Measurements from ENCODE around the gene CNOT6. TPM values are rescaled to one million over a fixed set of nuclear protein-coding genes. Genes with fewer than 3 reads are reported as not detected.
A peak's percentile ranks its signal among the peaks of the same experiment; 100 is the strongest.

Gene CNOT6
- total RNA-seq, 2 donors from 2014 or later = 28.7 to 37.0 TPM

DNA sequence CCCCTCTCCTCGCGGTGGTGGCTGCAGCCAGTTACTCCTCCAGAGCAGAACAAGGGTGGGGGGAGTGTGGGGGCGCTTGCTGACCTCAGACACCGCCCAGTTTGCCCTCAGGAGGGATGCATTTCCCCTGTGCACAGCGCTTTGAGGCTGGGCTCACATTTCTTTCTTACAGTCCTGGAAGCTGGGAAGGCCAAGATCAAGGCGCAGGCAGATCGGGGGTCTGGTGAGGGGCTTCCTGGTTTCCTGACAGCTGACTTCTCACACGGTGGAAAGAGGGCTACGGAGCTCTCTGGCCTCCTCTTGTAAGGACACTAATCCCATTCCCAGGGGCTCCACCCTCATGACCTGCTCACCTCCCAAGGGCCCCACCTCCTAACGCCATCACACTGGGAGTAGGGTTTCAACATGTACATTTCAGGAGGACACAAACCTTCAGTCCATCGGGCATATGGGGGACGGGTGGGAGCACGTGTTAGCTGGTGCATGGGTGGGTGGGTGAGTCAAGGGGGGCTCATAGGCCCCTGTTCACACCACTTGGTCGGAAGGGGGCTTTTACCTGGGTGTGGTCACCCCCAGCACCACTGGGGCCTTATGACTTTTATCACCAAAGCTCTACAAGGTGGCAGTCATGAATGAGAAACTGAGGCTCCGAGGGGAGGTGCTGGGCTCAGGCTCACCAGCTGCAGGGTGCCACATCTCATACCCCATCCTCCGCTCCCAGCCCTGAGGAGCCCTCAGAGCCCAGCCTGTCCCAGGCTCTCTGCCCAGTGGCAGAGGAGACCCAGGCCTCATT is 104.8 kb downstream of the CNOT6 start:
- no peak for ATAC-seq
- no peaks in the 10 kb centered on the region for H3K9me3 Mint-ChIP-seq
- H3K27ac Mint-ChIP-seq = no peak overlapping the region
- DNase-seq (ENCODE audit: low spot score in 2 of 2) = no peak
- no peaks in the 10 kb centered on the region for H3K36me3 Mint-ChIP-seq

DNA sequence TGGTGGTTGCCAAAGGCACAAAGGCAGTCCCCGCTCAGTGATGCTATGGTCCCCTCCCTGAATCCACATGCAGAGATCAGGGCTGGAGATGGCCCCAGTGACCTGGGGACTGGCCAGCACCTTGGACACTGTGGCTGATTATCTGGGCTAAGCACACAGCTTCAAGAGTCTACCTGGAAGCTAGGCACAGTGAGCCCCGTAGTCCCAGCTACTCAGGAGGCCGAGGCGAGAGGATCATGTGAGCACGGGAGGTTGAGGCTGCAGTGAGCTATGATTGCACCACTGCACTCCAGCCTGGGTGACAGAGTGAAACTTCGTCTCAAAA is 105.4 kb downstream of the CNOT6 start:
- Mint-ChIP-seq H3K27ac (no peak overlapping the region), H3K36me3 (no peaks in the 10 kb centered on the region), H3K9me3 (no peaks in the 10 kb centered on the region)
- no peak for DNase-seq (ENCODE audit: low spot score in 2 of 2)
- no peak for ATAC-seq

DNA sequence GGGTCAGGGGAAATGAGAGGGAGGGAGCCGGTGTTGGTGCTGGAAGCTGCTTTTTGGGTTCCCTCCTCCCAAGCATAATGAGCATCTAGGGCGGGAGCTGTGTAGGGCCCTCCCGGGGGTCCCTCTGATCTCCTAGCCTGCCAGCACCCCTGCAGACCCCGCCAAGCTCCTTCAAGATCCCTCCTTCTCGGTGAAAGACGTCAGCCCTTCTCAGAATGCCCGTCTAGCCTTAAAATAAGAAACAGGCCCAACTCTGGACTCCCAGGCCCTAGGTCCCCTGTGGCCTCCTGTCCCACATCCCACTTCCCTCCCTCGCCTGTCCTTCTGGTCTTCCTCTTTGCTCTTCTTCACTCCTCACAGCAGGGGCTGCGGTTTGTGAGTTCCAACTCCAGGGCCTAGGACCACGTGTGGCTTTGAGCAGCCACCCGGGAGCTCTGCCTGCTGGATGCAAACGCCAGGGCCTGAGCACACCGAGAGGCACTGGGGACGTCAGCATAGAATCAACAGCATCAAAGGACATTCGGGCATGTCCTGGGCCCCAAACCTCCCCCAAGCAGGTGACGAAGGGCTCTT is 105.9 kb downstream of the CNOT6 start:
- no peak for ATAC-seq
- peak overlapping the region in 1 of 2 donors; percentile 62 for H3K27ac Mint-ChIP-seq
- H3K36me3 Mint-ChIP-seq = no peaks in the 10 kb centered on the region
- H3K9me3 Mint-ChIP-seq = no peaks in the 10 kb centered on the region
- no peak for DNase-seq (ENCODE audit: low spot score in 2 of 2)

DNA sequence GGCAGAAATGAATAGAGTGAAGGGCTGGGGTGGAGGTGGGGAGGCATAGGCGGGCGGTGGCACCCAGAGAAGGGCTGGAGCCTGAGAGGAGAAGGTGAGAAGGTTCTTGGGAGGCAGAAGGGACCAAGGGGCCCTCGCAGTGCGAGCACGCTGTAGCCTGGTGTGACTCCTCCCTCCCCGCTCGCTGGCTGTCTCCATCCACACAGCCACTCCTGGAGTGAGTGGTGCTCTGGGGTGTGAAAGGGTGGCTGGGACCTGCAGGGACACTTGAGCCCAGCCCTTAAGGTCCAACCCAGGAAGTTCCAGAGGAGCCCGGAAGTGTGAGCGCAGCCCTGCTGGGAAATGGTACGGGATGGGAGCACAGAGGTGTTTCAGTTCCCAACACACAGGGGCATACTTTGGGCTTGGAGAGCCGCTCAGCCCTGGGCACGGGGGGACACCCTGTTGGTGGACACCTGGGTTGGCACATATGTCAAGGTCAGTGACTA is 106.4 kb downstream of the CNOT6 start:
- Mint-ChIP-seq H3K36me3 (no peaks in the 10 kb centered on the region), H3K27ac (no peak overlapping the region), H3K9me3 (no peaks in the 10 kb centered on the region)
- DNase-seq (ENCODE audit: low spot score in 2 of 2) = no peak
- ATAC-seq = no peak

DNA sequence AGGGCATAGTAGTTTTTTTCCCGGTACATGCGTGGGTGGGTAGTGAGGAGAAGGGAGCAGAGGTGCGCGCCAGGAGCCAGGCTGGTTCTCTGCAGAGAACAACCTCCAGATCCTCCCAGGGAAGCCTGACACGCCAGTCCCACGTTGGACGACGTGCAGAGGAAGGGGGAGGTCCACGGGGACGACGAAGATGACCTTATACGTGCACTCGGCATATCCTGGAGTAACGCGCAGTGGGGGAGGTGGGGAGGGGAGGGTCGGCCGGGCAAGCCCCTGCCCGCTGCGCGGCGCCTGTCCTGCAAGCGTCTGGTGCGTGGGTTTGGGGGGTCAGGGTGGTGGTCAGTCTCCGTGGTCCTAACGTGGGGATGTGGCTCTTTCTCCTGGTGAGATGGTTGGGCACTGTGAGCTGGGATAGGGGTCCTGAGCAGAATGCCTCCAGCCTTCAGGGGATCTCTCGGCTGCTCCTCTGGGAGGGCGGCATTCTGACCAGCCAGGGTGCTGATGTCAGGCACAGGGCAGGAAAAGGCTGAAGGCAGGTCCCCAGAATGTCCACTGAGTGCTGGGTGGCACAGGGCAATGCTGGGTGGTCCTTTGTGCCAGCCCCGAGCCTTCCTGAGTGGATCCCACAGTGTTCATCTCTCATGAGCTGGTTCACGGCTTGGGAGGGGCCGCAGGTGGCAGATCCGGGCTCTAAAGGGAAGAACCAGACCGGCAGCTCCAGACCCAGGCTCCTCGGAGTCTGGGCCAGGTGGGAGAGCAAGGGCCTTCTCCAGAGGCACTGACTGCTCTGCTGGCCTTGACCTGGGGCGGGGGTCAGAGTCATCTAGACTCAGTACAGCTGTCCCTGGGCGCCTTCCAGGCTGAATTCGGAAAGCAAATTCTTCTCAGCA is 107.7 kb downstream of the CNOT6 start:
- no peaks in the 10 kb centered on the region for H3K9me3 Mint-ChIP-seq
- DNase-seq (ENCODE audit: low spot score in 2 of 2) (peak in 1 of 2 donors; percentile 50), ATAC-seq (no peak)
- no peak overlapping the region for H3K27ac Mint-ChIP-seq
- no peaks in the 10 kb centered on the region for H3K36me3 Mint-ChIP-seq

DNA sequence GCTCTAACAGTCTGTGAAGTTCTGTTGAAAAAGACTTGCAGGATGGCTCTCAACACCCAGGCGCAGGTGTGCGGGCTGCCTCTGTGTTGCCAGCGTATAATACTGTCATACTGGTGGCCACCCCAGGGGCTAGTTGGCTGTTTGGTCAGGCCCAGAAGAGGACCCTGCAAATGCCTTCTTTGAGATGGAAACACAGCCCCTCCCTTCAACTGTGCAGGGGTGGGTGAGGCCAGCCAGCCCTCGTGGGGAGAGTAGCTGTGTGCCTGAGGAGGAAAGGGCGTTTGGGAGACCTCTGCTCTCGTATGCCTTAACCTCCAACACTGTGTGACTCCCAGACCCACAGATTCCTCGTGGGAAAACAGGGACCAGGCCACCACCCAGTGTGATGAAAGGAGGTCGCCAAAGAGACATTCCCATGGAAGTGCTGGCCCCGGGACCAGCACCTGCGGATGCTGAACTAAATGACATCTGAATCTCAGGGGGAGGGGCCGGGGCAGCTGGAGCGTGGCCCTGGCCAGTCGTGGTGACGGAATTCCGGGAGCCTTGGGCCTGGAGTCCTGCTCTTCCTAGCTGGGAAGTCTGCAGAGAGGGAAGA is 108.4 kb downstream of the CNOT6 start:
- no peak for DNase-seq (ENCODE audit: low spot score in 2 of 2)
- no peaks in the 10 kb centered on the region for H3K9me3 Mint-ChIP-seq
- no peak for ATAC-seq

DNA sequence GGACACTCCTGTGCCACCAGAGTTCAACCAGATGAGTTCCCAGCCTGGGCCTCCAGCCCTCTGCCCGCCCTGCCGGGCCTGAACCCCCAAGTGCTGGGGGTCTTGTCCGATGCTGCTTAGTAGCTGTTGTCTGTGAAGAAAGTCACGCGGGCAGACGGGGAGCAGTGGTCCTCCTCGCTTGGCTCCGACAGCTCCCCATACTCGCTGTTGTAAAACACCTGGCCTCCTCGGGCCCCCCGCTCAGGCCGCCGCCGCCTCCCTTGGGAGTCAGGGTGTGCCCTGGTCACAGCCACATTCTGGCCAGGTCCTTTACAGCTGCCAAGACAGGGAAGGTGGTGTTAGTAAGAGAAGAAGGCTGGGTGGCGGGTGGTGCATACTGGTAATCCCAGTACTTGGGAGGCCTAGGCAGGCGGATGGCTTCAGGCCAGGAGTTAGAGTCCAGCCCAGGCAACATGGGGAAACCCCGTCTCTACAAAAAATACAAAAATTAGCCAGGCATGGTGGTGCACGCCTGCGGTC is 109.0 kb downstream of the CNOT6 start:
- ATAC-seq (no peak), DNase-seq (ENCODE audit: low spot score in 2 of 2) (no peak)
- H3K9me3 Mint-ChIP-seq = no peaks in the 10 kb centered on the region
- H3K36me3 Mint-ChIP-seq = no peaks in the 10 kb centered on the region
- H3K27ac Mint-ChIP-seq = no peak overlapping the region

More for the DNA sequence above, 108.4 kb downstream of the CNOT6 start:
- no peaks in the 10 kb centered on the region for H3K36me3 Mint-ChIP-seq
- no peak overlapping the region for H3K27ac Mint-ChIP-seq

DNA sequence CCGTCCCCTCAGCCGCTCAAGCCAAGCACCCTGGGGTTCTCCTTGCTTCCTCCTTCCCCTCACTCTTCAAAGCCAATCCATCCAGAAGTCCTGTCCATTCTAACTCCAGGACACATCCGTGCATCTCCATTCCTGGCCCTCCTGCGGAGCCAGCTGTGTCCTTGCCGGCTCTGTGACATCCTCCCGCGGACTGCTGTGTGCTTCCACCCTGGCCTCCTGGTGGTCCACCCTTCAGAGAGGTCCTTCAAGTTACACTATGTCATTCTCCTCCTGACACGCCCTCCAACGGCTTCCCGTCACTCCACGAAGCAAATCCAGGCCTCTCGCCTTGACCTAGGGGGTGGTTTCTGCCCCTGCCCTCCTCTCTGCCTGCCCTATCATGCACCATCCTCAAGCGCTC is 110.1 kb downstream of the CNOT6 start:
- DNase-seq (ENCODE audit: low spot score in 2 of 2) = no peak
- H3K36me3 Mint-ChIP-seq = no peaks in the 10 kb centered on the region
- no peaks in the 10 kb centered on the region for H3K9me3 Mint-ChIP-seq
- H3K27ac Mint-ChIP-seq = no peak overlapping the region
- ATAC-seq = no peak

DNA sequence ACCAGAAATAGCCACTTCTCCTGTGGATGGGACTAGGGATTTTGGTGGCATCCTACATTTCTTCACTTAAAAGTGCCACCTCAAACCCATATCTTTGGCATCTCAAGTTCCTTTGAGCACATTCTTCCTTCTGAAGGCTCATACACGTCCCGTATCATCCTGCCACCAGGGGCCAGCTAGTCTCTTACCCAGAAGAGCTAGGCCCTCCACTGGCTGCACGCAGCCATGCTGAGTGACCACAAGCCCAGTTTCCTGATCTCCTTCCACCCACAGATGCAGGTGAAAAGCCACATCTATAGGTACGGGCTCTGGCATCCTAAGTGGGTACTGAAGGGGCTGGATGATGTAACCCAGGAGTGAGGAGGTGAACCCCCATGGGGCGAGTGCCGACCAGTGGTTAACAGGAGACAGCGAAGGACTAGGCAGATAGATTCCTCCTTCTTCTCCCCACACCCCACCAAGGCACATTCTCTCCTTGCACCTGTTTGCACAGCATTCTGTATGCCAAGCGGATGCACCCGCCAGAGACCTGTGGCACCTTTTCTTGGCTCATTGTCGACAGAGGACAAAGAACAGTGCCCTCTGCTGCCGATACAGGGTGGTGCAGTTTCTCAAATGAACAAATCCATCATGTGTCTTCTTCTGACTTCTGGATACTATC is 111.5 kb downstream of the CNOT6 start:
- H3K27ac Mint-ChIP-seq = no peak overlapping the region
- DNase-seq (ENCODE audit: low spot score in 2 of 2) = peak in 1 of 2 donors; percentile 71
- H3K36me3 Mint-ChIP-seq = no peaks in the 10 kb centered on the region
- no peaks in the 10 kb centered on the region for H3K9me3 Mint-ChIP-seq
- ATAC-seq = peak; percentile 56 to 72

DNA sequence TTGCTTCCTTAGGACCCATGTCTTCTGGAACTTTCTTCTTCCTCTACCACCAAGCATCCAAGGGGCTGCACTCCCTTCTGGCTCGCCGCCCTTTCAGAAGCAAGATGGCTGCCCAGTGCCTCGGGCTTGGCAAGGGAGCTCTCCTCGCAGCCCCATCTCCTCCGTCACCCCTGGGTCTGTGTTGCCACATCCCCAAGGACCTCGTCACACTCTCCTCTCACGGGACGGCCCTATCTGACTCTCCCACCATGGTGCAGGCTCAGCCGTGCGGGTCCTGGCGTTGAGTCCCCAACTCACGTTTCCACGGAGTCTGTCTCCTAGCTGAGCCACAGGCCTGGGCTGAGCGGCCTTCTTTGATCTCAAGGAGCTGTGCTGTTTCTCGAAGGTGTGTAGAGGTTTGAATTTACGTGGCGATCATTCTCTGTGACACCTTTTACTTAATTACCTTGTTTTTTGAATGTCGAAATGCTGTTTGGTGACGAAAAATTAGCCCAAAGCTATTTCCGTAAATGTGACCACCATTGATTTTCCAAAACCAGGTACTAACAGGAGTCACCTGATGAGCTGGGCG is 112.1 kb downstream of the CNOT6 start:
- Mint-ChIP-seq H3K36me3 (no peaks in the 10 kb centered on the region), H3K27ac (no peak overlapping the region), H3K9me3 (no peaks in the 10 kb centered on the region)
- peak in 1 of 2 donors; percentile 43 for ATAC-seq
- DNase-seq (ENCODE audit: low spot score in 2 of 2) = no peak

DNA sequence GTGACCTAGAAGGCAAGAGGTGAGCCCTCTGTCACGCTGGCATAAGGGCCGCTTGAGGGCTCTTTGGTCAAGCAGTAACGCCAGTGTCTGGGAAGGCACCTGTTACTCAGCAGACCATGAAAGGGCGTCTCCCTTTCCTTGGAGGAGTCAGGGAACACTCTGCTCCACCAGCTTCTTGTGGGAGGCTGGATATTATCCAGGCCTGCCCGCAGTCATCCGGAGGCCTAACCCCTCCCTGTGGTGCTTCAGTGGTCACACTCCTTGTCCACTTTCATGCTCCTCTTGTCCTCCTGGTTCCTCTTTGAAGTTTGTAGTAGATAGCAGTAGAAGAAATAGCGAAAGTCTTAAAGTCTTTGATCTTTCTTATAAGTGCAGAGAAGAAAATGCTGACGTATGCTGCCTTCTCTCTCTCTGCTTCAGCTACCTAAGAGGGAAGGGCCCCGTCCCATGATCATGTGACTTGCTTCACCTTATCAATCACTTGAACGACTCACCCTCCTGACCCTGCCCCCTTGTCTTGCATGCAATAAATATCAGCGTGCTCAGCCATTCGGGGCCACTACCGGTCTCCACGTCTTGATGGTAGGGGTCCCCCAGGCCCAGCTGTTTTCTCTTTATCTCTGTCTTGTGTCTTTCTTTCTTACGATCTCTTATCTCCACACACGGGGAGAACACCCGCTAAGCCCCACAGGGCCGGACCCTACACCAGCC is 113.8 kb downstream of the CNOT6 start:
- Mint-ChIP-seq H3K9me3 (no peaks in the 10 kb centered on the region), H3K36me3 (no peaks in the 10 kb centered on the region), H3K27ac (no peak overlapping the region)
- DNase-seq (ENCODE audit: low spot score in 2 of 2) (no peak), ATAC-seq (no peak)

DNA sequence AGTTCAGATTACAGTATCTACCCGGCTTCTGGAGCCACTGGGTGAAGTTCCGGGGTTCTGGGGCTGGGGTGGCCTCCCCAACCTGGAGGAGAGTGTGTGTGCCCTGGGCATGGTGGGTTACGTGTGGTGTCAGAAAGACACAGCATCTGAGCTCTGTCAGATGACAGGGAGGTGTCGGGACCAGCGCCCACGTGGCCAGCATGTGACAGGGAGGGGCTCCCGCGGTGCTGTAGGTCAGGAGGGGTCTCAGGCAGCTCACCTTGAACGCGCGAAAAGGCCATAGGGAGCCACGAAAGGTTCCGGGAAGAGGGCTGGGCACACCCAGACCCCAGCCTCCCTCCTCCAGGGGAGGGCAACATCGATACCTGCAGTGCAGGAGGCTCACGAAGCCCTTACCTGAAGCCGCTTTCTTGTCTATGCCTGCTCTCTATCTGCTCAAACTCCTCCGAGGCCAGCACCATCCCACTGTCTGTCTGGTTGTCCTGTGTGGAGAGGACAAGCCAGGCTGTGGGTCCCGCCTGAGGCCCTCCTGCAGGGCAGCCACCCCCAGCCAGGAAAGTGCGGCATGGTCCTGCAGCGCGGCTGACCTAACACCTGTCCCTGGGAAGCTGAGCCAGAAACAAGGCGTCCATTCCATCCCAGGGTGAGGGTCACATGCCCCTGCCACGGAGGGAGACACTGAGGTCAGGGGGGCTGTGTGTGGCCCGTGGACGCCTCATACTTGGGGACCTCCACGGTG is 114.6 kb downstream of the CNOT6 start:
- ATAC-seq (no peak), DNase-seq (ENCODE audit: low spot score in 2 of 2) (no peak)
- Mint-ChIP-seq H3K9me3 (no peaks in the 10 kb centered on the region), H3K27ac (no peak overlapping the region), H3K36me3 (no peaks in the 10 kb centered on the region)

DNA sequence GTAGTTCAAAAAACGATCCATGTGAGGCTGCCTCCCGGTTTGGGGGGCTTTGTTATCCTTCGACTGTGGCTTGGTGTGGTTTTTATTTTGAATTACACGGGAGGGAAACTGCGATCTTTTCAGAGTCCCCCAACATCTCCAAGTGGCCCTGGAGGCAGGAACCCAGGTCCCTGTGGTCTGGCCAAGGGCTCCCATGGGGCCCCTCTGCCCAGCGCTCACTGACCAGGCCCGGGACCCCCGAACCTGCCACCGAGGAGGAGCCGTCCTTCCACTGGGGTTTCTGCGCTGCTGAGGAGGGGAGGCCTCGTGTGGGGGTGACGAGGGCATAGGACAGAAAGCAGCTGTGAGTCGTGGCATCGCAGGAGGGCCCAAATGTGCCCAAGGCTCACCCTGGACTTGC is 115.2 kb downstream of the CNOT6 start:
- DNase-seq (ENCODE audit: low spot score in 2 of 2) (no peak), ATAC-seq (no peak)
- Mint-ChIP-seq H3K36me3 (no peaks in the 10 kb centered on the region), H3K9me3 (no peaks in the 10 kb centered on the region), H3K27ac (no peak overlapping the region)

DNA sequence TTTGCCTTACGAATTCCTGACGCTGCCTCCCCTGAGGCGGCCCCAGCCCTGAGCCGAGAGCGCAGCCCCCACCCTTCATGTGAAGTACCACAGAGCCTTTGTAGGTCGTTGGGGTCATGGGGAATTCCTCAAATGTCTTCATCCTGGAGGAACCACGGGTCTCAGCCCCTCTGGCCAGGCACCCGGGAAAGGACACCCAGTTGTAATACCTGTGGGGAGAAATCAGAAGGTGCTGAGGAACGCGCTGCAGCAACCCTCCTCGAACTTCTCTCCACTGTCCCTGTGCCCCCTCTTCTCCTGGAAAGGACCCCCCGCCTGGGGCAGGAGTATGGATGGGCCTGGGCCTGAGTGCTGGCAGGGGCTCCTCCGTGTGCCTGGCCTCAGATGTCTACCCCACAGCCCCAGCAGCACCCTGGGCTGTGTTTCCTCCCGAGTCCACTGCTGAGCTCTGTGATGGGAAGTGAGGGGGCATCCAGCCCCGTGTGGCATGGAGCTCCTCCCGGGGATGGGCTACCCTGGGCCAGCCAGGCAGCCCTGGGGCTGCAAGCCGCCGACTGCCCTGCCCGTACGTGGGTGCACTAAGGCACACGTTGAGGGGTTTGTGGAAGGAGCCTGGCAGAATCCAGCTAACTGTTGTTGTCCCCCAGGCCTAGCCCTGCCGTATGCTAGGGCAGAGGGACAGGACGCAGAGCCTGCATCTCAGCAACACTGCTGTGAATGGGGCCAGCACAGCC is 115.8 kb downstream of the CNOT6 start:
- Mint-ChIP-seq H3K36me3 (no peaks in the 10 kb centered on the region), H3K27ac (no peak overlapping the region), H3K9me3 (no peaks in the 10 kb centered on the region)
- DNase-seq (ENCODE audit: low spot score in 2 of 2) = no peak
- no peak for ATAC-seq

All from activated naive CD4-positive, alpha-beta T cell treated with anti-CD3 and anti-CD28 coated beads, Interleukin-2, amount 50 U/mL, for 72 hours (primary cell).